Endodermal cell (in vitro differentiated cells): ENCODE results near the gene ZNF398. TPM values are rescaled to one million over a fixed set of nuclear protein-coding genes. Genes with fewer than 3 reads are reported as not detected.
A peak's percentile ranks its signal among the peaks of the same experiment; 100 is the strongest.

ENCODE experiments used
- DNase-seq: peaks from one replicate; pipeline ENCODE4 v3.0.0-alpha.2; 2017
- H3K27ac ChIP-seq: 2 replicates; pipeline ENCODE4 v1.5.1; 2013; ENCODE audit warnings: mild to moderate bottlenecking, low read depth, low read length, moderate library complexity
- H3K27me3 ChIP-seq: 2 replicates; pipeline ENCODE4 v1.6.1; 2013; ENCODE audit warnings: mild to moderate bottlenecking, low read length, moderate library complexity; ENCODE audit not compliant: insufficient read depth, control insufficient read depth, poor library complexity, severe bottlenecking
- H3K36me3 ChIP-seq: 2 replicates; pipeline ENCODE4 v1.7.0; 2013; ENCODE audit warnings: mild to moderate bottlenecking, low read length, moderate library complexity; ENCODE audit not compliant: control insufficient read depth, insufficient read depth
- H3K4me1 ChIP-seq: one replicate; pipeline ENCODE4 v1.7.0; 2013; ENCODE audit warnings: low read length; ENCODE audit not compliant: control insufficient read depth, insufficient read depth
- H3K4me3 ChIP-seq: 2 replicates; pipeline ENCODE4 v1.5.1; 2013; ENCODE audit warnings: mild to moderate bottlenecking, low read length, moderate library complexity
- H3K9ac ChIP-seq: 2 replicates; pipeline ENCODE4 v1.6.1; 2013; ENCODE audit warnings: mild to moderate bottlenecking, low read length, moderate library complexity; ENCODE audit not compliant: poor library complexity, severe bottlenecking; ENCODE audit errors: extremely low read depth
- H3K9me3 ChIP-seq: 2 replicates; pipeline ENCODE4 v1.6.1; 2013; ENCODE audit warnings: mild to moderate bottlenecking, low read length, moderate library complexity; ENCODE audit not compliant: control insufficient read depth
- H3K27ac Mint-ChIP-seq: 2 replicates; pipeline ENCODE4 v1.8.0; 2020; ENCODE audit warnings: mixed read lengths
- H3K27me3 Mint-ChIP-seq: 2 replicates; pipeline ENCODE4 v1.8.0; 2021; ENCODE audit warnings: mild to moderate bottlenecking, mixed read lengths; ENCODE audit not compliant: insufficient read depth
- H3K36me3 Mint-ChIP-seq: 2 replicates; pipeline ENCODE4 v1.8.0; 2020; ENCODE audit warnings: low read depth, mixed read lengths
- H3K4me1 Mint-ChIP-seq: 2 replicates; pipeline ENCODE4 v1.8.0; 2020; ENCODE audit warnings: mixed read lengths
- H3K4me3 Mint-ChIP-seq: 2 replicates; pipeline ENCODE4 v1.8.0; 2020; ENCODE audit warnings: mild to moderate bottlenecking, moderate library complexity, mixed read lengths
- H3K9me3 Mint-ChIP-seq: 2 replicates; pipeline ENCODE4 v1.8.0; 2020; ENCODE audit warnings: mild to moderate bottlenecking, mixed read lengths
- WGBS, 2 experiments: methylation state at CpG; one replicate each; pipeline versions ENCODE4 v1.1.5 to v1.1.7; 2013; ENCODE audit warnings: missing lambda C conversion rate in 2 of 2, mixed read lengths in 1 of 2; ENCODE audit not compliant: insufficient coverage in 1 of 2, insufficient read length in 1 of 2; 5-methylcytosine and 5-hydroxymethylcytosine counted together
- total RNA-seq, 2 donors: library from RNA; stranded (reverse); fragmentation: NEBNext Ultra II Directional in 1 of 2; extraction: Animal tissue kit (Norgen Biotek cat#: 25700) in 1 of 2; gene quantifications; 2 replicates in 1 of 2; 3 replicates in 1 of 2; pipeline ENCODE4 v1.2.1, GENCODE V29; 2021
- TF ChIP-seq, protein P1 (sequence below): fragments of 200-600 bp; sonication (generic); conservative IDR thresholded peaks from 2 replicates; pipeline ENCODE4 v1.5.0; 2021; ENCODE audit warnings: antibody characterized with exemption, mild to moderate bottlenecking

ZNF398 gene
- total RNA-seq, 2 donors from 2014 or later, result 13.4 to 21.2 TPM

DNA sequence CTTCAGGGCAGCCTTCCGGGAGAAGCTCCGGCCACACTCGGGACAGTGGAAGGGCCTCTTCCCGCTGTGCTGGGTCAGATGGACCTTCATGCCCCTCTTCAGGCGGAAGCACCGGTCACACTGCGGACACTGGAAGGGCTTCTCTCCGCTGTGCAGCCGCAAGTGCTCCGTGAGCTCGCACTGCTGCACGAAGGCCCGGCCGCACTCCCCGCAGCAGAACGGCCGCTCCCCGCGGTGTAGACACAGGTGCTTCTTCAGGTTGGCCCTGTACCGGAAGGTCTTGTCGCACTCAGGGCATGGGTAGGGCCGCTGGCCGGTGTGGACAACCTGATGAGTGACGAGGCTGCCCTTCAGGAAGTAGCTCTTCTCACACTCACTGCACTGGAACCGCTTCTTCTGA, 42.5 kb upstream of the ZNF398 start:
- no peak for DNase-seq
- Mint-ChIP-seq H3K4me1 (no peaks in the 10 kb centered on the region), H3K36me3 (peaks cover 15% of the 10 kb centered on the region), H3K4me3 (no peak overlapping the region), H3K9me3 (no peaks in the 10 kb centered on the region), H3K27me3 (no peaks in the 10 kb centered on the region), H3K27ac (no peak overlapping the region)
- no peak overlapping the region for H3K4me3 ChIP-seq
- no peak overlapping the region for H3K27ac ChIP-seq
- no peaks in the 10 kb centered on the region for H3K4me1 ChIP-seq
- 95 to 98% methylated on average over 25 of the region's 25 CpGs for WGBS, 2 experiments
- no peaks in the 10 kb centered on the region for H3K9me3 ChIP-seq
- TF ChIP-seq, protein P1, sequence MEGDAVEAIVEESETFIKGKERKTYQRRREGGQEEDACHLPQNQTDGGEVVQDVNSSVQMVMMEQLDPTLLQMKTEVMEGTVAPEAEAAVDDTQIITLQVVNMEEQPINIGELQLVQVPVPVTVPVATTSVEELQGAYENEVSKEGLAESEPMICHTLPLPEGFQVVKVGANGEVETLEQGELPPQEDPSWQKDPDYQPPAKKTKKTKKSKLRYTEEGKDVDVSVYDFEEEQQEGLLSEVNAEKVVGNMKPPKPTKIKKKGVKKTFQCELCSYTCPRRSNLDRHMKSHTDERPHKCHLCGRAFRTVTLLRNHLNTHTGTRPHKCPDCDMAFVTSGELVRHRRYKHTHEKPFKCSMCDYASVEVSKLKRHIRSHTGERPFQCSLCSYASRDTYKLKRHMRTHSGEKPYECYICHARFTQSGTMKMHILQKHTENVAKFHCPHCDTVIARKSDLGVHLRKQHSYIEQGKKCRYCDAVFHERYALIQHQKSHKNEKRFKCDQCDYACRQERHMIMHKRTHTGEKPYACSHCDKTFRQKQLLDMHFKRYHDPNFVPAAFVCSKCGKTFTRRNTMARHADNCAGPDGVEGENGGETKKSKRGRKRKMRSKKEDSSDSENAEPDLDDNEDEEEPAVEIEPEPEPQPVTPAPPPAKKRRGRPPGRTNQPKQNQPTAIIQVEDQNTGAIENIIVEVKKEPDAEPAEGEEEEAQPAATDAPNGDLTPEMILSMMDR, result no peak
- H3K27me3 ChIP-seq, result no peaks in the 10 kb centered on the region
- H3K36me3 ChIP-seq, result no peaks in the 10 kb centered on the region
- H3K9ac ChIP-seq, result no peak overlapping the region

DNA sequence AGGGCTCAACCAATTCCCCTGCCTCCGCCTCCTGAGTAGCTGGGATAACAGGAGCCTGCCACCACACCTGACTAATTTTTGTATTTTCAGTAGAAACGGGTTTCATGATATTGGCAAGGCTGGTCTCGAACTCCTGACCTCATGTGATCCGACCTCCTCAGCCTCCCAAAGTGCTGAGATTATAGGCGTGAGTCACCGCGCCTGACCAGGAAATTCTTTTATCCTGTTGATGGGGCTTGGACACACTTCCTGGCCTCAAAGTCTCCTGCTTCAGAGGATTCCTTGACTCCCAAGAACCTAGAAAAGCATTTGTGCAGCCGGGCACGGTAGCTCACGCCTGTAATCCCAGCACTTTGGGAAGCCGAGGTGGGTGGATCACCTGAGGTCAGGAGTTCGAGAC, 37.3 kb upstream of the ZNF398 start:
- H3K9me3 Mint-ChIP-seq, result no peaks in the 10 kb centered on the region

DNA sequence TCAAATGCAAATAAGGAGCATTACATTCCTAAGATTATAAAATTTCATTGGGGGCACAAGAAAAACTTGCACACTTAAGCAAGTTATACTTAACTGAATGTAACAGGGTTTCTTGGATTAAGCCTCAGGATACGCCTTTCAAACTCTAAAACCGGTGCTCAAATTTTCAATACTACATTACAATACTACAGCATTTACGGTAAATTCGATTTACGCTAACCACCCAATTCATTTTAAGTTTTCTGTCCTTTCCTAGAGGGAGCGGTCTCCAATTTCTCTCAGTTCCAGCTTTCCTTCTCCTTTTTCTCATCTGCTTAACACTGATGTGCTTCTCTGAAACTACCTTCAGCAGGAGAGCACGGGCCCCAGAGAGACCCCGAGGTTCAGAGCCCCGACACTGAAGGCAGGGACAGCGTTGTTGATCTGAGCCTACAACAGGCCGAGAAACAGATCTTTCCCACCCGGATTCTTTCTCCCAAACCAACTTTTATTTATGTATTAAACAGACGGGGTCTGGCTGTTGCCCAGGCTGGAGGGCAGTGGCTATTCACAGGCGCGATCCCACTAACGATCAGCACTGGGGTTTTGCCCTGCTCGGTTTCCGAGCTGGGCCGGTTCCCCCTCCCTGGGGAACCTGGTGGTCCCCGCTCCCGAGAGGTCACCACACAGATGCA, 21.9 kb upstream of the ZNF398 start:
- peaks cover 11% of the 10 kb centered on the region for H3K36me3 Mint-ChIP-seq
- H3K27me3 ChIP-seq, result no peaks in the 10 kb centered on the region
- H3K27ac ChIP-seq, result peak overlapping the region; percentile 56
- H3K9ac ChIP-seq, result peak overlapping the region; percentile 89
- H3K9me3 ChIP-seq, result peaks cover 4% of the 10 kb centered on the region
- peaks cover 9% of the 10 kb centered on the region for H3K9me3 Mint-ChIP-seq
- no peaks in the 10 kb centered on the region for H3K27me3 Mint-ChIP-seq
- TF ChIP-seq, protein P1, result no peak
- no peak for DNase-seq
- peak overlapping the region; percentile 88 for H3K4me3 ChIP-seq
- WGBS, 2 experiments, result 3 to 8% methylated on average over 10 to 21 of the region's 21 CpGs
- H3K4me3 Mint-ChIP-seq, result peak overlapping the region; percentile 97
- H3K36me3 ChIP-seq, result peaks cover 3% of the 10 kb centered on the region
- no peaks in the 10 kb centered on the region for H3K4me1 ChIP-seq
- peaks cover 12% of the 10 kb centered on the region for H3K4me1 Mint-ChIP-seq
- H3K27ac Mint-ChIP-seq, result peak overlapping the region; percentile 98

More for the DNA sequence above, 37.3 kb upstream of the ZNF398 start:
- no peaks in the 10 kb centered on the region for H3K27me3 ChIP-seq
- H3K9ac ChIP-seq, result no peak overlapping the region
- Mint-ChIP-seq H3K36me3 (peaks cover 13% of the 10 kb centered on the region), H3K4me3 (no peak overlapping the region), H3K27me3 (no peaks in the 10 kb centered on the region), H3K27ac (no peak overlapping the region), H3K4me1 (no peaks in the 10 kb centered on the region)
- WGBS, 2 experiments, result 86 to 94% methylated on average over 10 to 12 of the region's 12 CpGs
- no peaks in the 10 kb centered on the region for H3K4me1 ChIP-seq
- no peak overlapping the region for H3K4me3 ChIP-seq
- H3K9me3 ChIP-seq, result no peaks in the 10 kb centered on the region
- no peak overlapping the region for H3K27ac ChIP-seq
- no peak for DNase-seq
- no peaks in the 10 kb centered on the region for H3K36me3 ChIP-seq
- TF ChIP-seq, protein P1, result no peak
